A549 (cell line): ENCODE results near the gene CD163L1. TPM values are rescaled to one million over a fixed set of nuclear protein-coding genes. Genes with fewer than 3 reads are reported as not detected.

Experiments used
- ATAC-seq, 2 experiments: fragments of 200-7000 bp in 1 of 2; fragments of >200 bp in 1 of 2; cut with Nextera tagmentation in 1 of 2; cut with Tn5 transposase in 1 of 2; 3 replicates each; pipeline versions ENCODE4 v1.8.0 to v1.9.1; 2018 to 2020; ENCODE audit warnings: mild to moderate bottlenecking in 1 of 2, moderate library complexity in 1 of 2
- CTCF ChIA-PET: fragments of 300-600 bp; sonication (Branson Sonifier 250); formaldehyde crosslinking; extraction: SDS; loops from one replicate; lab custom pipeline; 2021; ENCODE audit warnings: antibody characterized with exemption, inconsistent platforms; lab: Yijun Ruan, JAX
- POLR2A ChIA-PET: fragments of 350-600 bp; formaldehyde crosslinking; extraction: SDS; loops from one replicate; lab custom pipeline; 2021; ENCODE audit warnings: antibody characterized with exemption, inconsistent platforms; lab: Yijun Ruan, JAX
- DNase-seq, 2 experiments: peaks; one replicate each; pipeline versions ENCODE4 v3.0.0 to v3.0.0-alpha.2; 2011 to 2016; ENCODE audit warnings: low read depth in 1 of 2, low spot score in 1 of 2
- FAIRE-seq: peaks from 2 replicates; lab custom pipeline; 2011; peaks lifted over from hg19 to GRCh38; lab: Jason Lieb, UNC
- H3K27ac ChIP-seq, 2 experiments: fragments of >200 bp; sonication (Bioruptor Twin); formaldehyde crosslinking; 3 replicates each; pipeline ENCODE4 v1.5.1; 2016 to 2017
- H3K4me1 ChIP-seq: fragments of >200 bp; sonication (Bioruptor Twin); formaldehyde crosslinking; 3 replicates; pipeline ENCODE4 v1.6.1; 2016
- H3K4me2 ChIP-seq: fragments of >200 bp; sonication (Bioruptor Twin); formaldehyde crosslinking; 3 replicates; pipeline ENCODE4 v1.6.1; 2016
- H3K4me3 ChIP-seq: fragments of >200 bp; sonication (Bioruptor Twin); formaldehyde crosslinking; 3 replicates; pipeline ENCODE4 v1.5.1; 2016
- H3K9me3 ChIP-seq: fragments of >200 bp; sonication (Bioruptor Twin); formaldehyde crosslinking; 3 replicates; pipeline ENCODE4 v1.6.1; 2016
- ATOH8 ChIP-seq: fragments of 250-450 bp; sonication (Bioruptor Pico); IDR thresholded peaks from 2 replicates; pipeline ENCODE4 v1.5.0; 2020; ENCODE audit warnings: low read depth, mild to moderate bottlenecking, moderate library complexity
- BHLHE40 ChIP-seq: IDR thresholded peaks from 2 replicates; pipeline ENCODE4 v1.6.1; 2012; ENCODE audit warnings: low read depth, low read length, inconsistent platforms
- CHD2 ChIP-seq: fragments of 150-350 bp; IDR thresholded peaks from 2 replicates; pipeline ENCODE4 v1.6.1; 2014; ENCODE audit warnings: low read length; ENCODE audit not compliant: partially characterized antibody
- CHD4 ChIP-seq: fragments of 200-600 bp; sonication (generic); IDR thresholded peaks from 2 replicates; pipeline ENCODE4 v1.6.1; 2016; ENCODE audit warnings: antibody characterized with exemption, mild to moderate bottlenecking, borderline replicate concordance
- EHF ChIP-seq: fragments of 250-450 bp; sonication (Bioruptor Pico); IDR thresholded peaks from 2 replicates; pipeline ENCODE4 v1.5.0; 2020; ENCODE audit warnings: mild to moderate bottlenecking
- ESRRA ChIP-seq: fragments of 150-350 bp; IDR thresholded peaks from 2 replicates; pipeline ENCODE4 v1.6.1; 2014; ENCODE audit warnings: mild to moderate bottlenecking, low read length, borderline replicate concordance
- FOSB ChIP-seq: fragments of 250-450 bp; sonication (Bioruptor Pico); IDR thresholded peaks from 2 replicates; pipeline ENCODE4 v1.5.0; 2020; ENCODE audit warnings: mild to moderate bottlenecking, moderate library complexity
- HES2 ChIP-seq: fragments of >200 bp; sonication (Bioruptor Twin); formaldehyde crosslinking; IDR thresholded peaks from 2 replicates; pipeline ENCODE4 v1.6.1; 2016
- HEYL ChIP-seq: fragments of 250-450 bp; sonication (Bioruptor Pico); IDR thresholded peaks from 2 replicates; pipeline ENCODE4 v1.8.0; 2021; ENCODE audit warnings: mild to moderate bottlenecking, moderate library complexity
- HMGXB4 ChIP-seq: fragments of 250-450 bp; sonication (Bioruptor Pico); IDR thresholded peaks from 2 replicates; pipeline ENCODE4 v1.5.0; 2021; ENCODE audit warnings: mild to moderate bottlenecking, moderate library complexity, borderline replicate concordance
- JUN ChIP-seq, 2 experiments: fragments of >200 bp; sonication (Bioruptor Twin); formaldehyde crosslinking; IDR thresholded peaks; 2 replicates in 1 of 2; 3 replicates in 1 of 2; pipeline ENCODE4 v1.6.1; 2016 to 2017
- JUNB ChIP-seq: fragments of >200 bp; sonication (Bioruptor Twin); formaldehyde crosslinking; IDR thresholded peaks from 2 replicates; pipeline ENCODE4 v1.6.1; 2016
- KDM1A ChIP-seq: fragments of 200-600 bp; sonication (generic); IDR thresholded peaks from 2 replicates; pipeline ENCODE4 v1.6.1; 2016; ENCODE audit warnings: low read depth, mild to moderate bottlenecking
- MAFK ChIP-seq: fragments of 450-650 bp; IDR thresholded peaks from 2 replicates; pipeline ENCODE4 v1.6.1; 2014; ENCODE audit not compliant: partially characterized antibody
- MAX ChIP-seq: IDR thresholded peaks from 2 replicates; pipeline ENCODE4 v1.6.1; 2012
- MAZ ChIP-seq: fragments of 150-350 bp; IDR thresholded peaks from 2 replicates; pipeline ENCODE4 v1.6.1; 2014; ENCODE audit warnings: antibody characterized with exemption, low read depth, low read length, borderline replicate concordance
- MYC ChIP-seq: IDR thresholded peaks from 2 replicates; pipeline ENCODE4 v1.6.1; 2012; ENCODE audit warnings: mild to moderate bottlenecking, inconsistent platforms, low read length, improper control_type of control experiment, borderline replicate concordance
- NPAS2 ChIP-seq: fragments of 250-450 bp; sonication (Bioruptor Pico); IDR thresholded peaks from 2 replicates; pipeline ENCODE4 v1.8.0; 2022; ENCODE audit warnings: mild to moderate bottlenecking, moderate library complexity, borderline replicate concordance
- POLR2AphosphoS2 ChIP-seq: conservative IDR thresholded peaks from 2 replicates; pipeline ENCODE4 v1.6.1; 2012; ENCODE audit warnings: low read length, improper control_type of control experiment, inconsistent platforms
- REST ChIP-seq: fragments of 200-600 bp; sonication (generic); IDR thresholded peaks from 2 replicates; pipeline ENCODE4 v1.6.1; 2016; ENCODE audit warnings: antibody characterized with exemption, mild to moderate bottlenecking, moderate library complexity
- RFX5 ChIP-seq: fragments of 450-650 bp; IDR thresholded peaks from 2 replicates; pipeline ENCODE4 v1.7.1; 2014; ENCODE audit warnings: antibody characterized with exemption, mild to moderate bottlenecking, moderate library complexity
- SMC3 ChIP-seq: fragments of >200 bp; sonication (Bioruptor Twin); formaldehyde crosslinking; IDR thresholded peaks from 3 replicates; pipeline ENCODE4 v1.6.1; 2018; ENCODE audit warnings: inconsistent platforms
- SREBF2 ChIP-seq: fragments of 450-650 bp; IDR thresholded peaks from 2 replicates; pipeline ENCODE4 v1.6.1; 2014; ENCODE audit warnings: mild to moderate bottlenecking, moderate library complexity
- TP53 ChIP-seq: fragments of 250-450 bp; sonication (Bioruptor Pico); IDR thresholded peaks from 2 replicates; pipeline ENCODE4 v1.5.0; 2021; ENCODE audit warnings: mild to moderate bottlenecking, moderate library complexity
- ZNF302 ChIP-seq: fragments of 250-450 bp; sonication (Bioruptor Pico); IDR thresholded peaks from 2 replicates; pipeline ENCODE4 v1.9.0; 2021; ENCODE audit warnings: inconsistent platforms, mild to moderate bottlenecking, moderate library complexity
- WGBS: methylation state at CpG from one replicate; pipeline ENCODE4 v1.1.6; 2017; ENCODE audit errors: missing lambda C conversion rate; 5-methylcytosine and 5-hydroxymethylcytosine counted together
- polyA plus RNA-seq, 4 experiments: library from polyadenylated mRNA; depleted of rRNA in 3 of 4; stranded (reverse); fragments of >200 nt; fragmentation: RNase III in 1 of 4; extraction: RNeasy Plus Mini Kit Qiagen cat#74134 plus additional on column Dnase treatment in 1 of 4; gene quantifications; 2 replicates in 3 of 4; 3 replicates in 1 of 4; pipeline ENCODE4 v1.2.3, GENCODE V29; 2011 to 2017
- TF ChIP-seq, protein P1 (sequence below): IDR thresholded peaks from 2 replicates; pipeline ENCODE4 v1.6.1; 2012; ENCODE audit warnings: low read depth, borderline replicate concordance

Gene CD163L1
- polyA plus RNA-seq, 2 of the 4 experiments (the other 2 are of a cell fraction): 0.22 to 0.44 TPM

DNA sequence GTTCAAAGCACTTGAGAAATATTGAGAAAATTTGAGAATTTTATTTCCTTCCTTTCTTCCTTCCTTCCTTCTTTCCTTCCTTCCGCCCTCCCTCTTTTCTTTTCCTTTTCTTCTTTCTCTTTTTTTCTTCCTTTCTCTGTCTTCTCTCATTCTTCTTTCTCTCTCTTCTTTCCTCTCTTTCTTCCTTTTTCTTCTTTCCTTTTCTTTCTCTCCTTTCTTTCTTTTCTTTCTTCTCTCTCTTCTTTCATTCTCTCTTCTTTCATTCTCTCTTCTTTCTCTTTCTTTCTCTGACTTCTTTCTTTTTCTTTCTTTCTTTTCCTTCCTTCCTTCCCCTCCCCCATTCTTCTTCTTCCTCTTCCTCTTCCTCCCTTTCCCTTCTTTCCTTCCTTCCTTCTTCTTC, 44.9 kb downstream of the CD163L1 start:
- Histone ChIP-seq H3K4me3 (no peak overlapping the region), H3K4me1 (no peaks in the 10 kb centered on the region), H3K4me2 (no peak overlapping the region), H3K27ac (no peak overlapping the region), H3K9me3 (no peaks in the 10 kb centered on the region)
- no peak for TF ChIP-seq HES2
- no peak for TF ChIP-seq SMC3
- no peak for TF ChIP-seq POLR2AphosphoS2
- no peak for TF ChIP-seq ATOH8 (CRISPR knock-in tag)
- TF ChIP-seq JUNB: no peak
- TF ChIP-seq FOSB (CRISPR knock-in tag): no peak
- TF ChIP-seq EHF: no peak
- TF ChIP-seq JUN (IDR thresholded peaks at IDR 0.05): no peak
- no peak for TF ChIP-seq MYC
- TF ChIP-seq, protein P1, sequence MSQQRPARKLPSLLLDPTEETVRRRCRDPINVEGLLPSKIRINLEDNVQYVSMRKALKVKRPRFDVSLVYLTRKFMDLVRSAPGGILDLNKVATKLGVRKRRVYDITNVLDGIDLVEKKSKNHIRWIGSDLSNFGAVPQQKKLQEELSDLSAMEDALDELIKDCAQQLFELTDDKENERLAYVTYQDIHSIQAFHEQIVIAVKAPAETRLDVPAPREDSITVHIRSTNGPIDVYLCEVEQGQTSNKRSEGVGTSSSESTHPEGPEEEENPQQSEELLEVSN: no peak
- ChIA-PET POLR2A (no interaction called here), CTCF (no interaction called here)
- 41% methylated on average over 1 of the region's 1 CpG for WGBS
- no peak for FAIRE-seq
- ATAC-seq: no peak
- DNase-seq: no peak

DNA sequence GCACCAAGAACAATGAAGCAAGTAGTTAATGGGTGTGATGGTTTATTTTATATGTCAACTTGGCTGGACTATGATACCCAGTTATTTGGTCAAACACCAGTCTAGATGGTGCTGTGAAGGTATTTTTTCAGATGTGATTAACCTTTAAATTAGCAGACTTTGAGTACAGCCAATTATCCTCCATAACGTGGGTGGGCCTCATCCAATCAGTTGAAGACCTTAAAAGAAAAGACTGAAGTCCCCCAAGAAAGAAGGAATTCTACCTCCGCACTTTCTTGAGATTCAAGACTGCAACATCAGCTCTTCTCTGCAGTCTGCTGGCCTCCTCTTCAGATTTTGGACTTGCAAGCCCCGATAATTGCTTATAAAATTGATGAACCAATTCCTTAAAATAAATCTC, 47.5 kb downstream of the CD163L1 start:
- Histone ChIP-seq H3K9me3 (no peaks in the 10 kb centered on the region), H3K4me3 (no peak overlapping the region), H3K4me2 (no peak overlapping the region), H3K27ac (no peak overlapping the region), H3K4me1 (no peaks in the 10 kb centered on the region)
- ATAC-seq: no peak
- POLR2A ChIA-PET: no interaction called here
- 42% methylated on average over 3 of the region's 3 CpGs for WGBS
- no peak for DNase-seq
- FAIRE-seq: no peak
- TF ChIP-seq HEYL (CRISPR knock-in tag) (no peak), MAX (no peak), SREBF2 (no peak), NPAS2 (CRISPR knock-in tag) (no peak), HMGXB4 (CRISPR knock-in tag) (no peak)
- CTCF ChIA-PET: no interaction called here

GRCh38 chr12:7395950-7396349, 48.0 kb downstream of the CD163L1 start:
- Histone ChIP-seq H3K4me2 (no peak overlapping the region), H3K4me3 (no peak overlapping the region), H3K9me3 (no peaks in the 10 kb centered on the region), H3K4me1 (no peaks in the 10 kb centered on the region), H3K27ac (no peak overlapping the region)
- 37% methylated on average over 5 of the region's 5 CpGs for WGBS
- TF ChIP-seq ESRRA (no peak), KDM1A (no peak), RFX5 (no peak), NPAS2 (CRISPR knock-in tag) (no peak), EHF (no peak), ZNF302 (CRISPR knock-in tag) (no peak), MAZ (no peak), POLR2AphosphoS2 (no peak), BHLHE40 (no peak), TP53 (CRISPR knock-in tag) (no peak), CHD2 (no peak), MAFK (no peak), REST (no peak), CHD4 (no peak), HMGXB4 (CRISPR knock-in tag) (no peak)
- CTCF ChIA-PET: no interaction called here
- DNase-seq: no peak
- no peak for FAIRE-seq
- POLR2A ChIA-PET: no interaction called here
- ATAC-seq: no peak
